ENCODE measurements around the gene TMEM108.

TMEM108 gene

GRCh38 chr3:133368371-133369067 is 330.3 kb downstream of the TMEM108 start:
- Histone ChIP-seq H3K36me3 (ENCODE audit: control insufficient read depth, low read length) (no peaks in the 10 kb centered on the region), H3K4me2 (ENCODE audit: low read length) (no peak overlapping the region), H3K9me2 (replicated peaks; ENCODE audit: control insufficient read depth, low read length) (no peaks in the 10 kb centered on the region), H3K27me3 (ENCODE audit: control insufficient read depth, low read length) (no peaks in the 10 kb centered on the region), H3K79me2 (ENCODE audit: control insufficient read depth, low read length) (no peaks in the 10 kb centered on the region), H3K4me1 (ENCODE audit: control insufficient read depth, low read length) (no peaks in the 10 kb centered on the region), H3K27ac (ENCODE audit: low read depth, low read length) (no peak overlapping the region), H3K4me3 (ENCODE audit: low read length) (no peak overlapping the region), H4K20me1 (ENCODE audit: control insufficient read depth, insufficient read depth, low read depth, low read length) (no peaks in the 10 kb centered on the region), H3K9me3 (ENCODE audit: control insufficient read depth, insufficient read depth, low read length) (no peaks in the 10 kb centered on the region), H3F3A (ENCODE audit: control insufficient read depth, insufficient read depth) (no peaks in the 10 kb centered on the region)
- TF ChIP-seq EZH2phosphoT487 (IDR thresholded peaks at IDR 0.05; ENCODE audit: borderline replicate concordance, low read length) (no peak), CTCF (IDR thresholded peaks at IDR 0.05; ENCODE audit: low read depth, low read length, poor library complexity, severe bottlenecking) (no peak)

- Histone ChIP-seq H3K9me2 (replicated peaks; ENCODE audit: control insufficient read depth, low read length) (no peaks in the 10 kb centered on the region), H3K9me3 (ENCODE audit: control insufficient read depth, insufficient read depth, low read length) (no peaks in the 10 kb centered on the region), H3K27ac (ENCODE audit: low read depth, low read length) (no peak overlapping the region), H3K4me1 (ENCODE audit: control insufficient read depth, low read length) (no peaks in the 10 kb centered on the region), H3K4me3 (ENCODE audit: low read length) (no peak overlapping the region), H3K4me2 (ENCODE audit: low read length) (no peak overlapping the region), H3K79me2 (ENCODE audit: control insufficient read depth, low read length) (no peaks in the 10 kb centered on the region), H4K20me1 (ENCODE audit: control insufficient read depth, insufficient read depth, low read depth, low read length) (no peaks in the 10 kb centered on the region), H3F3A (ENCODE audit: control insufficient read depth, insufficient read depth) (no peaks in the 10 kb centered on the region), H3K36me3 (ENCODE audit: control insufficient read depth, low read length) (no peaks in the 10 kb centered on the region), H3K27me3 (ENCODE audit: control insufficient read depth, low read length) (no peaks in the 10 kb centered on the region)
- TF ChIP-seq CTCF (IDR thresholded peaks at IDR 0.05; ENCODE audit: low read depth, low read length, poor library complexity, severe bottlenecking): no peak
- no peak for TF ChIP-seq EZH2phosphoT487 (IDR thresholded peaks at IDR 0.05; ENCODE audit: borderline replicate concordance, low read length)
These were observed 330.9 kb downstream of the TMEM108 start for GRCh38 chr3:133369068-133369440.

GRCh38 chr3:133371181-133371580 is 333.0 kb downstream of the TMEM108 start:
- H4K20me1 ChIP-seq (ENCODE audit: control insufficient read depth, insufficient read depth, low read depth, low read length): no peaks in the 10 kb centered on the region
- no peaks in the 10 kb centered on the region for H3K79me2 ChIP-seq (ENCODE audit: control insufficient read depth, low read length)
- TF ChIP-seq CTCF (IDR thresholded peaks at IDR 0.05; ENCODE audit: low read depth, low read length, poor library complexity, severe bottlenecking) (no peak), EZH2phosphoT487 (IDR thresholded peaks at IDR 0.05; ENCODE audit: borderline replicate concordance, low read length) (no peak)
- H3K4me3 ChIP-seq (ENCODE audit: low read length): no peak overlapping the region
- no peaks in the 10 kb centered on the region for H3K9me2 ChIP-seq (replicated peaks; ENCODE audit: control insufficient read depth, low read length)
- no peak overlapping the region for H3K4me2 ChIP-seq (ENCODE audit: low read length)
- no peaks in the 10 kb centered on the region for H3F3A ChIP-seq (ENCODE audit: control insufficient read depth, insufficient read depth)
- H3K36me3 ChIP-seq (ENCODE audit: control insufficient read depth, low read length): no peaks in the 10 kb centered on the region
- no peaks in the 10 kb centered on the region for H3K9me3 ChIP-seq (ENCODE audit: control insufficient read depth, insufficient read depth, low read length)
- peaks cover 6% of the 10 kb centered on the region; the same call in 1 of the 2 replicates for H3K4me1 ChIP-seq (ENCODE audit: control insufficient read depth, low read length)
- H3K27ac ChIP-seq (ENCODE audit: low read depth, low read length): no peak overlapping the region
- no peaks in the 10 kb centered on the region for H3K27me3 ChIP-seq (ENCODE audit: control insufficient read depth, low read length)
